ENCODE data around the gene WDR33.

WDR33 gene

GRCh38 chr2:127715778-127716449 lies 95.1 kb downstream of the WDR33 start:
- DNase-seq: no peak

- no peak for DNase-seq
Measured at GRCh38 chr2:127713562-127713961, 97.4 kb downstream of the WDR33 start.

GRCh38 chr2:127712999-127713398 lies 98.0 kb downstream of the WDR33 start:
- DNase-seq: no peak

- DNase-seq: no peak
Measured at GRCh38 chr2:127709336-127709735, 101.6 kb downstream of the WDR33 start.

GRCh38 chr2:127707890-127708648 lies 102.9 kb downstream of the WDR33 start:
- no peak for DNase-seq

GRCh38 chr2:127706215-127706990 lies 104.6 kb downstream of the WDR33 start:
- no peak for DNase-seq

GRCh38 chr2:127705391-127706065 lies 105.4 kb downstream of the WDR33 start:
- DNase-seq: no peak

GRCh38 chr2:127704641-127705390 lies 106.2 kb downstream of the WDR33 start:
- DNase-seq: no peak

GRCh38 chr2:127703282-127703681 lies 107.7 kb downstream of the WDR33 start:
- no peak for DNase-seq

- DNase-seq: peak; percentile 48
Measured at GRCh38 chr2:127702395-127703009, 108.5 kb downstream of the WDR33 start.

GRCh38 chr2:127701651-127702394 lies 109.1 kb downstream of the WDR33 start:
- DNase-seq: peak; percentile 65

GRCh38 chr2:127701193-127701650 lies 109.7 kb downstream of the WDR33 start, which contains the start of gene SFT2D3:
Gene SFT2D3 (plus strand): TSS chr2:127701497. CDS start chr2:127701529, 32 bp downstream.
- DNase-seq: peak; percentile 91

- peak; percentile 57 for DNase-seq
Measured at GRCh38 chr2:127700527-127701192, 110.3 kb downstream of the WDR33 start.

GRCh38 chr2:127698553-127699355 lies 112.2 kb downstream of the WDR33 start:
- no peak for DNase-seq

GRCh38 chr2:127697482-127698180 lies 113.3 kb downstream of the WDR33 start:
- DNase-seq: no peak

GRCh38 chr2:127695491-127696472 lies 115.2 kb downstream of the WDR33 start:
- DNase-seq: peak; percentile 13

GRCh38 chr2:127694986-127695385 lies 116.0 kb downstream of the WDR33 start:
- no peak for DNase-seq
